Measurements from ENCODE around the gene NCR2.
"Not testable (repeated sequence)": the region's sequence is repeated elsewhere in the genome, so short reads cannot be mapped to it uniquely, and the experiment has no call there.

NCR2 gene

DNA sequence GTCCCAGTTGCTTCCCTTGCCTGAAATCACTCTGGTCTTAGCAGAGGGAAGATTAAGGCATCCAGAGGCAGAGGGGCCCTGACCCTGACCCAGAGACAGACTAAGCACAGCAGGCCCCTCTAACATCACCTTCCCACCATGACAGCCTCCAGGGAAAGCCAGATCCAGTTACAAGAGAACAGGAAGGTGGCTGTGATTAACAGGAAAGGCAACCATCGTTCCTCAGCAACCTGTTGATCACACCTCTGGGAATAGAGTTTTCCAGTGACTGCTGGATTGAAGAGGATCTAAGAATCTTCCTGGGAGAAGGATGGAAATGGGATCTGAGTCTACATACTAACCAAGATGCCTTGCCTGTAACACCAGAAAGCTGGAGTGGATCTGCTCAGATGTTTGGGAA is 43.7 kb upstream of the NCR2 start:
- TF ChIP-seq, protein P1, sequence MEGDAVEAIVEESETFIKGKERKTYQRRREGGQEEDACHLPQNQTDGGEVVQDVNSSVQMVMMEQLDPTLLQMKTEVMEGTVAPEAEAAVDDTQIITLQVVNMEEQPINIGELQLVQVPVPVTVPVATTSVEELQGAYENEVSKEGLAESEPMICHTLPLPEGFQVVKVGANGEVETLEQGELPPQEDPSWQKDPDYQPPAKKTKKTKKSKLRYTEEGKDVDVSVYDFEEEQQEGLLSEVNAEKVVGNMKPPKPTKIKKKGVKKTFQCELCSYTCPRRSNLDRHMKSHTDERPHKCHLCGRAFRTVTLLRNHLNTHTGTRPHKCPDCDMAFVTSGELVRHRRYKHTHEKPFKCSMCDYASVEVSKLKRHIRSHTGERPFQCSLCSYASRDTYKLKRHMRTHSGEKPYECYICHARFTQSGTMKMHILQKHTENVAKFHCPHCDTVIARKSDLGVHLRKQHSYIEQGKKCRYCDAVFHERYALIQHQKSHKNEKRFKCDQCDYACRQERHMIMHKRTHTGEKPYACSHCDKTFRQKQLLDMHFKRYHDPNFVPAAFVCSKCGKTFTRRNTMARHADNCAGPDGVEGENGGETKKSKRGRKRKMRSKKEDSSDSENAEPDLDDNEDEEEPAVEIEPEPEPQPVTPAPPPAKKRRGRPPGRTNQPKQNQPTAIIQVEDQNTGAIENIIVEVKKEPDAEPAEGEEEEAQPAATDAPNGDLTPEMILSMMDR (IDR thresholded peaks at IDR 0.05; ENCODE audit: low read depth, low read length) = no peak
- no peak for DNase-seq (ENCODE audit: low read depth, low spot score)
- in situ Hi-C loops (cut with HindIII; ENCODE audit: low sequenced_read_pairs) = no loop called here
- H3K4me3 ChIP-seq (ENCODE audit: low read depth, low read length) = no peak overlapping the region

DNA sequence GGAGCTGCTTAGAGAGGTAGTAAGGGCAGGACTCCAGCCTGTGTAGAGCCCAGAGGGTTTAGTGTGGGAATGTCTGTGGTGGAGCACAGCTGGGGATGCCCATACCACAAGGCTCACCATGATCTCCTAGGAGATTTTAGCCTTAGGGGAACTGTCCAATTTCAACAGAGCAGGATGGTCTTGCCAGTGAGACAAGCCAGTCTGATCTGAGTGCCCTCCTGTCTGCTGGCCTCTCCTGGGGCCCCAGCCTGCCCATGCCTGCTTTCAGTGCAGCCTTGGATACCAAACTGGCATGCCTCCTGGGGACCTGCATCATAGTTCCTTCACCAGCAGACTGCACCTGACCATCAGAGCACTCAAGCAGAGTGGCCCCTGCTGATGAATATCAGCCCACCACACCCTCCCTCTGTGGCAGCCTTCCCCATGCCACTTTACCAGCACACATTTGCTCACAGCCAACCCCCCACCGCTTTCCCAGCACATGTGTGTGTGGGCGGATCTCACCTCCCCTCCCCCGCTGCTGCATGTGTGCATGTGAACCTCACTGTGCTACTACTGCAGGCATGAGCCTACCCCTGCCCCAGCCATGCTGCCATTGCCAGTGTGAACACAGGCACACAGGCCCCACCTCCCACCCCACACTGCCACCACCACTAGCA is 41.1 kb upstream of the NCR2 start:
- TF ChIP-seq, protein P1 (IDR thresholded peaks at IDR 0.05; ENCODE audit: low read depth, low read length) = no peak
- DNase-seq (ENCODE audit: low read depth, low spot score) = no peak
- H3K4me3 ChIP-seq (ENCODE audit: low read depth, low read length) = no peak overlapping the region
- in situ Hi-C loops (cut with HindIII; ENCODE audit: low sequenced_read_pairs) = no loop called here

DNA sequence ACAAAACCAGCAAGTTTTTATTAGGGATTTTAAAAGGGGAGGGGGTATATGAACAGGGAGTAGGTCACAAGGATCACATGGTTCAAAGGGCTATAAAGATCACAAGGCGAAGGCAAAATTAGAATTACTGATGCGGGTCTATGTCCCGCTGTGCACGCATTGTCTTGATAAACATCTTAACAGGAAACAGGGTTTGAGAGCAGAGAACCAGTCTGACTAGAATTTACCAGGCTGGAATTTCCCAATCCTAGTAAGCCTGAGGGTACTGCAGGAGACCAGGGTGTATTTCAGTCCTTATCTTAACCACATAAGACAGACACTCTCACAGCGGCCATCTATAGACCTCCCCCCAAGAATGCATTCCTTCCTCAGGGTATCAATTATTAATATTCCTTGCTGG is 38.2 kb upstream of the NCR2 start:
- H3K4me3 ChIP-seq (ENCODE audit: low read depth, low read length); in situ Hi-C loops (cut with HindIII; ENCODE audit: low sequenced_read_pairs); DNase-seq (ENCODE audit: low read depth, low spot score): not testable (repeated sequence)

DNA sequence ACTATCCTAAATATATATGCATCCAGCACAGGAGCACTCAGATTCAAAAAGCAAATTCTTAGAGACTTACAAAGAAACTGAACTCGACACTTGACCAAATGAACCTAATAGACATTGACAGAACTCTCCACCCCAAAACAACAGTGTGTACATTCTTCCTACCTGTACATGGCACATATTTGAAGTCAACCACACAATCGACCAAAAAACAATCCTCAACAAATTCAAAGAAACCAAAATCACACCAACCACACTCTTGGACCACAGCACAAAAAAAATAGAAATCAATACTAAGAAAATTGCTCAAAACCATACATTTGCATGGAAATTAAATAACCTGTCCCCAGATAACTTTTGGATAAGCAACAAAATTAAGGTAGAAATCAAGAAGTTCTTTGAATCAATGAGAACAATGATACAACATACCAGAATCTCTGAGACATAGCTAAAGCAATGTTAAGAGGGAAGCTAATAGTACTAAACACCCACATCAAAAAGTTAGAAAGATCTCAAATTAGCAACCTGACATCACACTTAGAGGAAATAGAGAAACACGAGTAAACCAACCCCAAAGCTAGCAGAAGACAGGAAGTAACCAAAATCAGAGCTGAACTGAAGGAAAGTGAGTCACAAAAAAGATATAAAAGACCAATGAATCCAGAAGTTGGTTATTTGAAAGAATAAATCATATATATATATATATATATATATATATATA is 36.5 kb upstream of the NCR2 start:
- TF ChIP-seq, protein P1 (IDR thresholded peaks at IDR 0.05; ENCODE audit: low read depth, low read length) = no peak
- H3K4me3 ChIP-seq (ENCODE audit: low read depth, low read length) = no peak overlapping the region
- no peak for DNase-seq (ENCODE audit: low read depth, low spot score)
- in situ Hi-C loops (cut with HindIII; ENCODE audit: low sequenced_read_pairs) = no loop called here

DNA sequence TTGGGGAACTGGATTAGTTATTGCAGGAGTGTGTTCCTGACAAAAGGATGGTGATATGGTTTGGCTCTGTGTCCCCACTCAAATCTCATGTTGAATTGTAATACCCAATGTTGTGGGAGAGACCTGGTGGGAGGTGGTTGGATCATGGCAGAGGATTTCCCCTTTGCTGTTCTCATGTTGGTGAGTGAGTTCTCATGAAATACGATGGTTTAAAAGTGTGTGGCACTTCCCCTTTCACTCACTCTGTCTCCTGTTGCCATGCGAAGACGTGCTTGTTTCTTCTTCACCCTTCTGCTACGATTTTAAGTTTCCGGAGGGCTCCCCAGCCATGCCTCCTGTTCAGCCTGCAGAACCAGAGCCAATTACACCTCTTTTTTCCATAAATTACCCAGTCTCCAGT is 32.8 kb upstream of the NCR2 start:
- in situ Hi-C loops (cut with HindIII; ENCODE audit: low sequenced_read_pairs) = no loop called here
- TF ChIP-seq, protein P1 (IDR thresholded peaks at IDR 0.05; ENCODE audit: low read depth, low read length) = no peak
- no peak for DNase-seq (ENCODE audit: low read depth, low spot score)
- no peak overlapping the region for H3K4me3 ChIP-seq (ENCODE audit: low read depth, low read length)

DNA sequence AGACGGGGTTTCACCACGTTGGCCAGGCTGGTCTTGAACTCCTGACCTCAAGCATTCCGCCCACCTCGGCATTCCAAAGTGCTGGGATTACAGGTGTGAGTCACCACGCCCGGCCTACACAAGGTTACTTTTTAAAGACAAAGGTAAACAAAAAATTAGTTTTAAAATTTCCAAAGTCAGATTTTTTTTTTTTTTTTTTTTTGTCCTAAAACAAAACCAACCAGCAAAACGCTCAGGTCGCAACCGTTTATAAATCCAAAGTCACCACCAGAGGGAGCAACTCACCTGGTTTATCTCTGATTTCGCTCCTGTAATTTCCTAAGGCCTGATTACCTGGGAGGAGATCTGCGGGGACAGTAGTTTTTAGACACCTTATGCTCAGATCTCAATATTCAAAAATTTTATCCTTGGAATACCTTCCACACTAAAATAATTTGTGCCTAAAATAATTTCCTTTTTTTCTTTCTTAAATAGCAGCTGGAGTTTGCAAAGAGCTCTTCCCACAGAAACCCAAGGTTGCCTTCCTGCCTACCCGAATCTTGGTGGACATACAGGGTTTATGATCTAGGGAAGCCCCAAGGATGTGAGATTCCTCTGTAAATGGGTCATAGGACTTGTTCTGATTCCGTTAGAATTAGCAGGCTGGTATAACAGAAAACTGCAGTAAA is 29.1 kb upstream of the NCR2 start:
- TF ChIP-seq, protein P1 (IDR thresholded peaks at IDR 0.05; ENCODE audit: low read depth, low read length) = peak; percentile 47
- in situ Hi-C loops (cut with HindIII; ENCODE audit: low sequenced_read_pairs) = no loop called here

DNA sequence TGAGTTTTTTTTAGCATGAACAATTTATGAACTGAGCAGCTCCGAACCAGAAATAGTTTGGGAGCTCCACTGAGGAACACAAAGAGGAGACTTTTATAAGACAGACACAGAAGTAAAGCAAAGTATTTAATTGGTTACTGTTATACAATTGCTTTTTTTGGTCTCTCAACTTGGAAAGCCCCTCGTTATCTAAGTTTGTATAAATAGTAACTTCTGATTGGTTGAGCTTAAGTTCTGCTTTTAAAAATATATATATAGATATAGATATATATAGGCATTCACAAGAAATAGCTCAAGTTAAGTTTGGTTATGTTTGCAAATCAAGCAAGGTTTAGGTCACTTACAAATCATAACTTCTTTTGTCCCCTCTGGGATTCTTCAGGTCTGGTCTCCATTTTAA is 20.2 kb upstream of the NCR2 start:
- TF ChIP-seq, protein P1 (IDR thresholded peaks at IDR 0.05; ENCODE audit: low read depth, low read length) = no peak
- no peak overlapping the region for H3K4me3 ChIP-seq (ENCODE audit: low read depth, low read length)
- no peak for DNase-seq (ENCODE audit: low read depth, low spot score)
- in situ Hi-C loops (cut with HindIII; ENCODE audit: low sequenced_read_pairs) = no loop called here

More for the DNA sequence above, 29.1 kb upstream of the NCR2 start:
- no peak overlapping the region for H3K4me3 ChIP-seq (ENCODE audit: low read depth, low read length)
- peak; percentile 36 for DNase-seq (ENCODE audit: low read depth, low spot score)
